Fibroblast of the conjunctiva (primary cell): ENCODE data around the gene SCGB1A1.
"Not testable (repeated sequence)": the region's sequence is repeated elsewhere in the genome, so short reads cannot be mapped to it uniquely, and the experiment has no call there.

Experiments
- DNase-seq: peaks from one replicate; pipeline ENCODE4 v3.0.0-alpha.2; 2010; ENCODE audit warnings: low read depth

Gene SCGB1A1

GRCh38 chr11:62418733-62419132 is at the start of gene SCGB1A1:
Gene SCGB1A1 (plus strand): TSS chr11:62419033. CDS start chr11:62419096, 63 bp downstream.
- no peak for DNase-seq

GRCh38 chr11:62370743-62371440 is 47.9 kb upstream of the SCGB1A1 start:
- DNase-seq = no peak

GRCh38 chr11:62372871-62373270 is 46.0 kb upstream of the SCGB1A1 start:
- DNase-seq = no peak

GRCh38 chr11:62373464-62374119 is 45.2 kb upstream of the SCGB1A1 start:
- DNase-seq = no peak

GRCh38 chr11:62374801-62375200 is 44.0 kb upstream of the SCGB1A1 start:
- no peak for DNase-seq

GRCh38 chr11:62378459-62379063 is 40.3 kb upstream of the SCGB1A1 start:
- DNase-seq = peak; percentile 30

- DNase-seq = not testable (repeated sequence)
These were observed 39.2 kb upstream of the SCGB1A1 start for GRCh38 chr11:62379586-62379985.

GRCh38 chr11:62380821-62381245 is 38.0 kb upstream of the SCGB1A1 start:
- peak; percentile 48 for DNase-seq

GRCh38 chr11:62383822-62384221 is 35.0 kb upstream of the SCGB1A1 start:
- DNase-seq = no peak

- DNase-seq = not testable (repeated sequence)
These were observed 32.8 kb upstream of the SCGB1A1 start for GRCh38 chr11:62386083-62386482.

GRCh38 chr11:62387381-62387780 is 31.5 kb upstream of the SCGB1A1 start:
- DNase-seq = no peak

- no peak for DNase-seq
These were observed 29.8 kb upstream of the SCGB1A1 start for GRCh38 chr11:62388999-62389398.

- no peak for DNase-seq
These were observed 28.6 kb upstream of the SCGB1A1 start for GRCh38 chr11:62390237-62390636.

- DNase-seq = no peak
These were observed 28.1 kb upstream of the SCGB1A1 start for GRCh38 chr11:62390722-62391121.

- DNase-seq = no peak
These were observed 27.0 kb upstream of the SCGB1A1 start for GRCh38 chr11:62391642-62392425.

- no peak for DNase-seq
These were observed 26.3 kb upstream of the SCGB1A1 start for GRCh38 chr11:62392506-62392905.

GRCh38 chr11:62393061-62393611 is 25.7 kb upstream of the SCGB1A1 start:
- no peak for DNase-seq

- no peak for DNase-seq
These were observed 25.1 kb upstream of the SCGB1A1 start for GRCh38 chr11:62393735-62394134.

GRCh38 chr11:62394825-62395538 is 23.9 kb upstream of the SCGB1A1 start:
- DNase-seq = peak; percentile 84

GRCh38 chr11:62395885-62396551 is 22.8 kb upstream of the SCGB1A1 start:
- no peak for DNase-seq
